GM19372 (cell line): ENCODE measurements around the gene NTHL1.

ENCODE experiments used
- ATAC-seq: cut with Tn5 transposase; IDR thresholded peaks from one replicate; pipeline ENCODE4 v1.9.1; 2021; ENCODE audit warnings: mild to moderate bottlenecking, low read depth, moderate library complexity; ENCODE audit not compliant: unreplicated experiment

Gene NTHL1

DNA sequence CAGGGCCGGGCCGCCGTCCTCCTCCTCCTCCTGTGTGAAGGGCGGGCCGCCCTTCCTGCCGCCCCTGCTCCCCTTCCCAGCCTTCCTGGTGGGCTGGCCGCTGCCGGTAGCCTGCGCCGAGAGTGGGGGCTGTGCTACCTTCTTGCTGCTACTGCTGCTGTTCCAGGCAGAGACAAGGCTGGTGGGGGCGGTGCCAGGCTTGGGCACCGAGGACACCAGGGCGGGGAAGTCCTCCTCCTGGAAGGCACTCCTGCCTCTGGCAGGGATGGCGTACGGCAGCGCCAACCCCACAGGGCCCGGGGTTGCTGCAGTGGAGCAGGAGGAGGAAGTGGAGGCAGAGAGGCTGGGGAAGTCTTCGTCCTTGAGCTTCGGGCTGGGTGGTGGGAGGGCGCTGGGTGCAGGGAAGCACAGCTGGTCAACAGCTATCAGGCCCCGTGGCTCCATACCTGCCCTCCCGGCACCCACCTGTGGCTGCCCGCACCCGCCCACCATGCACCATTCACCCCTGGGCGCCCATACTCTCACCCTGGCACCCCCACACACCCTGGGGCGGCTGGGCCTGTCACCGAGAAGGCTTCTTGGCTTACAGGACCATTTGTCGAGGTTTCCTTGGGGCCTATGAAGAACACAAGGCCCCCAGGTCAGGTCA, 47.6 kb downstream of the NTHL1 start:
- no peak for ATAC-seq

DNA sequence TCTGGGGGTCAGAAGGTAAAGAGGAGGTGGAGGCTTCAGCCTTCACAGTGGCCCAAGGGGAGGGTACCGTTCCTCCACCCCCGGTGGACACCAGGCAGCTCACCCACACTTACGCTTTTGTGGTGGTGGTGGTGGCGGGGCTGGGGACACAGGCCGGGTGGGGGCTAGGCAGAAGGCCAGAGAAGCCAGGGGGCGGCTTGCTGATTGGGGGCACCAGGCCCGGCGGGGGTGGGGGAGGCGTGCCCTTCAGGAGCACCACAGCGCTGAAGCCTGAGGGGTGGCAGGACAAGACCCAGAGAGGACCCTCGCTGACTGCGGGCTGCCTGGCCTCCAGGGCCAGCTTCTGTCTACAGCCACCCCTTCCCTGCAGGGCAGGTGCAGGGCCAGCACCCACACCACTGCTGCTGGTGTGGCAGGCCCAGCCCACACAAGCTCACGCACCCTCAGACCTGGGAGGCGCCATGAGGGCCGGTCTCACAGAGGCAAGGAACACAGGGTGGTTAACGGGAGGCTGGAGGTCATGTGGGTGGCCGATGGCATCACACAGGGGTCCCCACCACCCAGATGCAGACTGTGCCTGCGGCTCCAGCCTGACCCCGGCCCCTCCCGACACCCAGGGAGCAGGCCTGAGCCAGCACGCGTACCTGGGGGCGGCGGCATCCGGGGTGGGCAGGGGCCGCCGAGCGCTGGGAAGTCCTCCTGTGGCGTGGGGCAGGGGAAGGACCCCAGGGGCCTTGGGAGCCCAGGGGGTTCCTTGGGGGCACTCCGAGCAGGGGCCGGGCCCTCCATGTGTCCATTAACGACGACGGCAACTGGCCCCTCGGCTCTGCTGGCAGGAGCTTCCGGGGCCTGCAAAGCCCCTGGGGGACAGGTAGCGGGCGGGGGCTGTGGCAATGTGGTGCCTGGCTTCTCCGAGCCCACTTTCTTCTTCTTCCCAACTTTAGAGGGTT, 48.5 kb downstream of the NTHL1 start:
- no peak for ATAC-seq

DNA sequence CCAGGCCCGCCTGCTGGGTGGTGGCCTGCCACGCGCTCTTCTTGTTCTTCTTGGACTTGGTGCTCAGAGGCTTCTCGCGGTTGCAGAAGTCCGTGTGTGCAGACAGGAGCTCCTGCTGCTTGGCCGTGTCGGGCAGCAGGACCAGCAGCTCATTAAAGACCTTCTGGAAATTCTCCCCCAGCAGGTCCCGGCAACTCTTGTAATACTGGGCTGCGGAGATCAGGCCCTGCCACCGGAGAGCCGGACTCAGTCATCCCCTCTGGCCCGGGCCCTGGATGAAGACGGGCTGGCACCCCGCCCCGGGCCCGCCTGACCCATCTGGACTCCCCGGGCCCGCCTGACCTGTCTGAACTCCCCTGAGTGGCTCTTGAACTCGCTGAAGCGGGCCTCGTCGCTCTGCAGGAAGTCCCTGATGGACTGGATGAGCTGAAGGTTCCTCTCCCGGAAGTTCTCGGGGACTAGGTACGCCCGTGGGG, 49.2 kb downstream of the NTHL1 start:
- no peak for ATAC-seq

DNA sequence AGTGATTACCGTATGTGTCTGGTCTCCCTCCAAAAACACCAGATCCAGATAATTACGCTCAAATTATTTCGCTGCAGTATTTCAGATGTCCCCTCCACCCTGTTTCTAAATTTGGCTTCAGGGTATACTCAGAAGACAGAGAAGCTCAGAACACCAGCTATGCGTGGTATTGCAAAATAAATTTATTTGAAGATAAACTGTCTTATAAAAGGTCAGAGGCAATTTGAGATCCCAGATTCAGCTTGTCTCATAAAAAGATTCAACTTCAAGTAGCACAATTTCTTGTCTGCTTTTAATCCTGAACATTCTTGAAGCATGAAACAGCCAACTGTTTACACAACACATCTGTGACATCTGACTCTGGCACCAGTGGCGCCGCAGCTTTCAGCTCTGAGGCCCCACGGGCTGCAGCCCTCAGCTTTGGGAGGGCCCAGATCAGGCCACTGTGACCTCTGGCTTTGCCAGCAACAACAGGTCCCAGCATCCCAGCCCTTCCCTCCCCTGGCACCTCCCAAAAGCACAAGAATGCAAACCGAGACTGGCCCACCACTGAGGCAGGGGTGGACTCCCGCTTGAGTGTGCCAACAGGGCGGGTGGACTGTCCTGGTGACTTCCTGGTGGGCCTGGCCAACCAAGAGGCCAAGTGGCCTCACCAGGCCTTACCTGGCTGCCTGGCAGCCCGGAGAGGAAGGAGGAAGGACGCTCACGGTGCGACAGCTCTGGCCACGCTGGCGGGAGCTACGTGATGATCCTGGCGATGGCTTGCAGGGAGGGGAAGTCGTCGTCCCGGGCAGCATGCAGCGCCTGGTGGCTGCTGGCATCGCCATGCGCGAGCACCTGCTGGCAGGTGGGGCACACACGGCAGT, 49.9 kb downstream of the NTHL1 start:
- ATAC-seq = no peak

DNA sequence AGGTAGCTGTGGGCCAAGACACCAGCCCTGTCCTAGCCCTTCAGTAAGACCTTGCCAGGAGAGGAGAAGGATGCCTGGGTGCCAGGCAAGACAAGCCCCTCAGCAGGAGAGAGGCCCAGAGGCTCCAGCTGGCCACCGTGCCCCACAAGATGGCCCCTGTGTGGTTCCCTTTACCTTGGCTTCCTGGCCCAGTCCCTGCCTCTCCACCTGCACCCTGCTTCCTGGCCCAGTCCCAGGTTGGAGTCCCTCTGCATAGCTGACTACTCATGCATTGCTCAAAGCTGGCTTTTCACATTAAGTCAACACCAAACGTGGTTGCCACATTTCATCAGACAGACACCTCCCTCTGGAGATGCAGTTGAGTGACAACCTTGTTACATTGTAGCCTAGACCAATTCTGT, 53.9 kb downstream of the NTHL1 start:
- no peak for ATAC-seq

DNA sequence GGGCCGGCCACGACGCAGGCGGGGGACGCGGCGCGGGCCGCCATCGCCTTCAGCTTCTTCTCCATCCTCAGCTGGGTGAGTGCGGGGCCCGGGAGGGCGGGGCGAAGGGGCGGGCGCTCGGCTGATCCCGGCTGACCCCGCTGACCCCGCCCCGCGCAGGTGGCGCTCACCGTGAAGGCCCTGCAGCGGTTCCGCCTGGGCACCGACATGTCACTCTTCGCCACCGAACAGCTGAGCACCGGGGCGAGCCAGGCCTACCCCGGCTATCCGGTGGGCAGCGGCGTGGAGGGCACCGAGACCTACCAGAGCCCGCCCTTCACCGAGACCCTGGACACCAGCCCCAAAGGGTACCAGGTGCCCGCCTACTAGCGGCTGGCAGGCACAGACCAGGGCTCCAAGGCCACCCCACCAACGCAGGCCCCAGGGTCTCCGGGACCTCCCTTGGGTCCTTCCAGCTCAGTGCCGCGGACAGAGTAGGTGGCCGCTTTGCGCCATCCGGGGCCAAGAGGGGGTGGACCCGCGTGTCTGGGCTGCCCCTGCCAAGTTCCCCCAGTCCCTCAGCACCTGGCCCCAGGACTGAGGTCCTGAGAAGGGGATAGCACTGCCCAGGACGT, 54.8 kb downstream of the NTHL1 start:
- no peak for ATAC-seq

DNA sequence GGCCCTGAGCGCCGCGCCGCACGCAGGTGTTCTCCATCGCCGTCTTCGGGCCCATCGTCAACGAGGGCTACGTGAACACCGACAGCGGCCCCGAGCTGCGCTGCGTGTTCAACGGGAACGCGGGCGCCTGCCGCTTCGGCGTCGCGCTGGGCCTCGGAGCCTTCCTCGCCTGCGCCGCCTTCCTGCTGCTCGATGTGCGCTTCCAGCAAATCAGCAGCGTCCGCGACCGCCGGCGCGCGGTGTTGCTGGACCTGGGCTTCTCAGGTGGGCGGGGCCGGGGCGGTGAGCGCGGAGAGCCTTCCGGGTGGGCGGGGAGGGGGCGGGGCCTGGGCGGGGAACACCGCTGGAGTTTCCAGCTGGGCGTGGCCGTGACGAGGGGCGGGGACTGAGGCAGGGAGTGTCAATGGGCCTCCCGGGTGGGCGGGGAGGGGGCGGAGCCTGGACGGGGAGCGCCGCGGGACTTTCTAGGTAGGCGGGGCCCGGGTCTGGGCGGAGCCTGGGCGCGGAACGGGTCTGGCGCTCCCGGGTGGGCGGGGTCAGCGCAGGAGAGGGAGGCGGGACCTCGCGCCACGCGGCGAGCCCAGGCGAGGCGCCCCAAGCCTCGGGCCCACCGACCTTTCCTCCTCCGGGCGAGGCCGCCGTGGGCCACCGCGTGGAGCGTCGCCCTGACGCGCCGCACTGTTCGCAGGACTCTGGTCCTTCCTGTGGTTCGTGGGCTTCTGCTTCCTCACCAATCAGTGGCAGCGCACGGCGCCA, 55.5 kb downstream of the NTHL1 start:
- ATAC-seq = peak; percentile 51

DNA sequence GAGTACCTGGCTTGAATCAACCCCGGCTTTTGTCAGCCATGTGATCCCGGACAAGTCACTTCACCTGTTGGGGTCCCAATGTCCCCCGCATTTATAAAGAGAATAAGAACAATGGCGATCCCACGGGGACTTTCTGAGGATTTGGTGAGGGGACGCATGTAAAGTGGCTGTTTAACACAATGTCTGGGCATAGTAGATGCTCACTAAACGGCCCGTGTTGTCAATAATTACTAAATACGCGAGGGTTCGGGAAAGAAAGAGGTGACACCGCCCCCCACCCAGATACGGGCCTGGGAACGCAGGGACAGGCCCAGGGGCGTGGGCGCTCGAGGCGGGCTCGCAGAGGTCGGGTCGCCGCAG, 56.1 kb downstream of the NTHL1 start:
- ATAC-seq = no peak

DNA sequence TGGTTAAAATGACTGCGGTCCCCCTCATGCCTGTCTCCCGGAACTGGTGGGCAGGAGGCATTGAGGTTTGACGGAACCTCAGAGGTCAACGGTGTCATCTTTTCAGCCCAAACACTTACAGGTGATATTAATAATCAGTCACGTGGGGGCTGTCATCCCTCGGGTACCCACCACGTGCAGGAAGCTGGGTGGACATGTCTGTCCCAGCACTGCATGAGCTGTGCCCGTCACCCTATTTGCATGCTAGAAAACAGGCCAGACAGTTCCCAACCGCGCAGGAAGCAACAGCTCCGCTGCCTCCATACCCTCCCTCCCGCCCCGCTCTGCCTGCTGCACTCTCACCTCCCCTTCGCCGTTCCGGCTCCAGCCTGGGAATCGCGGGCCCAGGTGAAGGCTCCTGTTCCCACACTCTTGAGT, 56.5 kb downstream of the NTHL1 start:
- ATAC-seq = peak; percentile 32

DNA sequence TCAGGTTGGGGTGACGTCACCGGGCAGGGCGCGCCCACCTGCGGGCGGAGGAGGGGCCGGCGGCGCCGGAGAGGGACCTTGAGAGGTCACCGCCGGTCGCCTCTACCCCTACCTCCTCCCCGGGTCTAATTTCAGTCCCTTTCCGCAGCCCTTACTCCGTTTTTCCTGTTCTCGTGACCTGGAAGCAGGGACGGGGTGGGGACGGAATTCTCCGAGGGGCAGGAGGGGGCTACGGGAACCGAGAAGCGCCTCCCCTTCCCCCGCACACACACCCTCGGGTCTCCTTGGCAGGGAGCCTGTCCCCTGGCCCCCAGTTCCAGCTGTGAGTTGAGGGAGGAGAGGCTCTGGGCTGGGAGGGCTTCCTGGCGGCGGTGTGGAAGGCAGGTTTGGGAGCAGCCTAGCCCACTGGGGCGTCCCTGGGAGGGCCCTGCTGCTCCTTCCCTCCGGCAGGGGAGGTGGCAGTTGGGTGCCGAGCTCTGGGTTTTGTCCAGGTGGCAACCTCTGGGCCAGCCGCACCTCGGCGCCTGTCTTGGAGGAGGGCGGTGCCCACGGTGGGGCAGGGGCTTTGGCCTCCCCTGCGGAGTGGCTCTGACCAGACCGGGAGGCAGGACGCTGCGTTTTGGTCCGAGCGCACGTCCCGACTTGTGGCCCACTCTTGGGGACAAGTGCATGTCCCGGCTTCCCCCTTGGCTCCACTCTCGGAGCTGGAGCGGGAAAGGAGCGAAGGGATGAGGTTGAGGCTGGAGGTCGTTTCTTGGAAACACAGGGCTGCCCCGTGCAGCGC, 57.1 kb downstream of the NTHL1 start:
- ATAC-seq = no peak

DNA sequence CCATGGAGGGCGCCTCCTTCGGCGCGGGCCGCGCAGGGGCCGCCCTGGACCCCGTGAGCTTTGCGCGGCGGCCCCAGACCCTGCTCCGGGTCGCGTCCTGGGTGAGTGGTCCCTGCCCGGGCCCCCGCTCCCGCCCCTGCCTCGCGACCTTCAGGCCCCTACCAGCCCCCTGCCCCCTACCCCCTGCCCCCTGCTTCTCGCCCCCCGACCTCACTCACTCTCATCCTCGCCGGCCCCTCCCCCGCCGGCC, 57.6 kb downstream of the NTHL1 start:
- no peak for ATAC-seq
